Esophagus muscularis mucosa (tissue), 4 donors: ENCODE results near the gene CHMP1A. TPM values are rescaled to one million over a fixed set of nuclear protein-coding genes. Genes with fewer than 3 reads are reported as not detected.

Experiments
- DNase-seq: peaks from one replicate; pipeline ENCODE4 v3.0.0-alpha.2; 2017; ENCODE audit errors: extremely low spot score
- H3K27ac ChIP-seq, 4 donors: fragments of 200-600 bp; sonication (generic); replicated peaks in 1 of 4; 1 replicate in 3 of 4; 2 replicates in 1 of 4; pipeline ENCODE4 v1.5.1; 2016 to 2019; ENCODE audit warnings: mild to moderate bottlenecking in 1 of 4
- H3K27me3 ChIP-seq, 4 donors: fragments of 200-600 bp; sonication (generic); one replicate each; pipeline versions ENCODE4 v1.5.1 to v1.6.0; 2016 to 2019
- H3K36me3 ChIP-seq, 4 donors: fragments of 200-600 bp; sonication (generic); one replicate each; pipeline ENCODE4 v1.5.1; 2016 to 2019
- H3K4me1 ChIP-seq, 4 donors: fragments of 200-600 bp; sonication (generic); one replicate each; pipeline ENCODE4 v1.5.1; 2016 to 2019
- H3K4me3 ChIP-seq, 4 donors: fragments of 200-600 bp; sonication (generic); 1 replicate in 2 of 4; 2 replicates in 2 of 4; pipeline ENCODE4 v1.5.1; 2016 to 2019; ENCODE audit warnings: mild to moderate bottlenecking in 4 of 4, moderate library complexity in 1 of 4
- H3K9me3 ChIP-seq, 4 donors: fragments of 200-600 bp; sonication (generic); 1 replicate in 3 of 4; 2 replicates in 1 of 4; pipeline ENCODE4 v1.5.1; 2016 to 2019
- EP300 ChIP-seq: sonication (generic); formaldehyde crosslinking; IDR thresholded peaks from one replicate; pipeline ENCODE4 v1.6.1; 2017; ENCODE audit warnings: antibody characterized with exemption
- POLR2A ChIP-seq: fragments of 450-650 bp; IDR thresholded peaks from one replicate; pipeline ENCODE4 v1.6.1; 2017; ENCODE audit warnings: antibody characterized with exemption, moderate library complexity, mild to moderate bottlenecking, low read depth
- POLR2AphosphoS5 ChIP-seq, 2 donors: sonication (generic); formaldehyde crosslinking; IDR thresholded peaks; one replicate each; pipeline ENCODE4 v1.6.1; 2017; ENCODE audit warnings: antibody characterized with exemption in 2 of 2
- WGBS: methylation state at CpG from one replicate; pipeline ENCODE4 v1.1.5; 2018; 5-methylcytosine and 5-hydroxymethylcytosine counted together
- intact Hi-C: fragments of 100-400 bp; cut with DNase I; formaldehyde crosslinking; loops from one replicate; pipeline ENCODE4 v1.15.1; 2023
- total RNA-seq, 4 donors: library from RNA; depleted of rRNA; stranded (reverse); fragments of >200 nt; gene quantifications; one replicate each; pipeline versions ENCODE4 v1.1.0 to v1.2.1, GENCODE V29; 2016
- TF ChIP-seq, protein P1 (sequence below), 3 experiments: fragments of 200-600 bp in 2 of 3; fragments of 450-650 bp in 1 of 3; sonication (generic) in 2 of 3; IDR thresholded peaks; one replicate each; pipeline ENCODE4 v1.5.1; 2017 to 2019; ENCODE audit warnings: antibody characterized with exemption in 3 of 3, mild to moderate bottlenecking in 2 of 3, moderate library complexity in 1 of 3

Gene CHMP1A
- total RNA-seq, 4 donors from 2014 or later = 71.8 to 117 (median 87.8) TPM

- H3K9me3 ChIP-seq = no peaks in the 10 kb centered on the region
- TF ChIP-seq, protein P1, sequence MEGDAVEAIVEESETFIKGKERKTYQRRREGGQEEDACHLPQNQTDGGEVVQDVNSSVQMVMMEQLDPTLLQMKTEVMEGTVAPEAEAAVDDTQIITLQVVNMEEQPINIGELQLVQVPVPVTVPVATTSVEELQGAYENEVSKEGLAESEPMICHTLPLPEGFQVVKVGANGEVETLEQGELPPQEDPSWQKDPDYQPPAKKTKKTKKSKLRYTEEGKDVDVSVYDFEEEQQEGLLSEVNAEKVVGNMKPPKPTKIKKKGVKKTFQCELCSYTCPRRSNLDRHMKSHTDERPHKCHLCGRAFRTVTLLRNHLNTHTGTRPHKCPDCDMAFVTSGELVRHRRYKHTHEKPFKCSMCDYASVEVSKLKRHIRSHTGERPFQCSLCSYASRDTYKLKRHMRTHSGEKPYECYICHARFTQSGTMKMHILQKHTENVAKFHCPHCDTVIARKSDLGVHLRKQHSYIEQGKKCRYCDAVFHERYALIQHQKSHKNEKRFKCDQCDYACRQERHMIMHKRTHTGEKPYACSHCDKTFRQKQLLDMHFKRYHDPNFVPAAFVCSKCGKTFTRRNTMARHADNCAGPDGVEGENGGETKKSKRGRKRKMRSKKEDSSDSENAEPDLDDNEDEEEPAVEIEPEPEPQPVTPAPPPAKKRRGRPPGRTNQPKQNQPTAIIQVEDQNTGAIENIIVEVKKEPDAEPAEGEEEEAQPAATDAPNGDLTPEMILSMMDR (IDR thresholded peaks at IDR 0.05) = no peak
- TF ChIP-seq EP300 (no peak), POLR2AphosphoS5 (IDR thresholded peaks at IDR 0.05) (no peak), POLR2A (no peak)
- WGBS = 14% methylated on average over 24 of the region's 27 CpGs
- peaks cover 19 to 48% (median 24%) of the 10 kb centered on the region in 4 donors for H3K4me1 ChIP-seq
- peak overlapping the region; percentile 82 to 98 (median 94) for H3K4me3 ChIP-seq
- H3K27ac ChIP-seq = peak overlapping the region; percentile 80 to 88 (median 84)
- no peaks in the 10 kb centered on the region for H3K27me3 ChIP-seq
- peaks cover 0 to 43% (median 31%) of the 10 kb centered on the region in 4 donors for H3K36me3 ChIP-seq
- intact Hi-C loops = no loop called here
- DNase-seq = no peak
Observed at GRCh38 chr16:89658221-89658879, 842 bp upstream of the CHMP1A start.

- Histone ChIP-seq H3K4me1 (peaks cover 19 to 48% (median 24%) of the 10 kb centered on the region in 4 donors), H3K36me3 (peaks cover 0 to 41% (median 34%) of the 10 kb centered on the region in 4 donors), H3K27ac (peak overlapping the region; percentile 80 to 88 (median 84)), H3K9me3 (no peaks in the 10 kb centered on the region), H3K4me3 (peak overlapping the region; percentile 82 to 98 (median 94)), H3K27me3 (no peaks in the 10 kb centered on the region)
- 27% methylated on average over 26 of the region's 32 CpGs for WGBS
- no peak for DNase-seq
- TF ChIP-seq EP300 = no peak
- intact Hi-C loops = no loop called here
Observed at GRCh38 chr16:89656435-89657121, 930 bp downstream of the CHMP1A start.

- WGBS = 83% methylated on average over 10 of the region's 10 CpGs
- intact Hi-C loops = no loop called here
- Histone ChIP-seq H3K4me1 (peaks cover 19 to 46% (median 24%) of the 10 kb centered on the region in 4 donors), H3K9me3 (no peaks in the 10 kb centered on the region), H3K27me3 (no peaks in the 10 kb centered on the region), H3K36me3 (peaks cover 2 to 41% (median 35%) of the 10 kb centered on the region in 4 donors), H3K27ac (no peak overlapping the region), H3K4me3 (no peak overlapping the region)
- TF ChIP-seq POLR2A = no peak
- TF ChIP-seq, protein P1 (IDR thresholded peaks at IDR 0.05) = no peak
- no peak for TF ChIP-seq EP300
- TF ChIP-seq POLR2AphosphoS5 (IDR thresholded peaks at IDR 0.05) = no peak
- no peak for DNase-seq
Observed at GRCh38 chr16:89655062-89655643, 2.4 kb downstream of the CHMP1A start.

- peaks cover 6 to 51% (median 47%) of the 10 kb centered on the region in 4 donors for H3K36me3 ChIP-seq
- no peak overlapping the region for H3K27ac ChIP-seq
- no peak overlapping the region for H3K4me3 ChIP-seq
- WGBS = 86% methylated on average over 10 of the region's 10 CpGs
- no peak for DNase-seq
- TF ChIP-seq, protein P1 (IDR thresholded peaks at IDR 0.05) = no peak
- TF ChIP-seq EP300 = no peak
- no peak for TF ChIP-seq POLR2AphosphoS5 (IDR thresholded peaks at IDR 0.05)
- no peak for TF ChIP-seq POLR2A
- intact Hi-C loops = no loop called here
- no peaks in the 10 kb centered on the region for H3K27me3 ChIP-seq
- H3K4me1 ChIP-seq = peaks cover 14 to 33% (median 19%) of the 10 kb centered on the region in 4 donors
- no peaks in the 10 kb centered on the region for H3K9me3 ChIP-seq
Observed at GRCh38 chr16:89653656-89654295, 3.7 kb downstream of the CHMP1A start.
